GM12873 (cell line): ENCODE results near the gene DARS1.
A peak's percentile ranks its signal among the peaks of the same experiment; 100 is the strongest.

ENCODE experiments used
- CTCF ChIP-seq: IDR thresholded peaks from 2 replicates; pipeline ENCODE4 v1.5.1; 2012; ENCODE audit warnings: low read depth, mild to moderate bottlenecking, moderate library complexity, low read length, control low read depth; ENCODE audit not compliant: insufficient read depth; ENCODE audit errors: missing control alignments

DARS1 gene

GRCh38 chr2:135914485-135914884 is 70.9 kb downstream of the DARS1 start:
- TF ChIP-seq CTCF = no peak

- TF ChIP-seq CTCF = peak; percentile 59
Measured at GRCh38 chr2:135913727-135914365, 71.6 kb downstream of the DARS1 start.

GRCh38 chr2:135909976-135910375 is 75.5 kb downstream of the DARS1 start:
- no peak for TF ChIP-seq CTCF

DNA sequence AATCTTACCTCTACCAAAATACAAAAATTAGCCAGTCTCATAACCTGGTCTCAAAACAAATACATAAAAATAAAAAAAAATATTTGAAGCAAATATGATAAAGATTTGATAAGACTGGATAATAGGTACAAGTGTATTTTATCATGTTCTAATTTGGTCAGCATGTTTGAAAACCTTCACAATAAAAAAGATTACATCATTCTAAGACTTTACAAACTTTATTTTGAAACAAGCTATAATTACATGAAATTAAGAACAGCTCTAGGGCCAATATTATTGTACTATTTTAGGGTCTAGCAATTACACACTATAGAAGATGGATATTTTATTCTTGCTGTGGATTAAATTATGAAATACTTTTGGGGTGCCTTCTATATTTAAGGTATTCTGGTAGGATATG is 79.7 kb downstream of the DARS1 start:
- TF ChIP-seq CTCF = no peak

DNA sequence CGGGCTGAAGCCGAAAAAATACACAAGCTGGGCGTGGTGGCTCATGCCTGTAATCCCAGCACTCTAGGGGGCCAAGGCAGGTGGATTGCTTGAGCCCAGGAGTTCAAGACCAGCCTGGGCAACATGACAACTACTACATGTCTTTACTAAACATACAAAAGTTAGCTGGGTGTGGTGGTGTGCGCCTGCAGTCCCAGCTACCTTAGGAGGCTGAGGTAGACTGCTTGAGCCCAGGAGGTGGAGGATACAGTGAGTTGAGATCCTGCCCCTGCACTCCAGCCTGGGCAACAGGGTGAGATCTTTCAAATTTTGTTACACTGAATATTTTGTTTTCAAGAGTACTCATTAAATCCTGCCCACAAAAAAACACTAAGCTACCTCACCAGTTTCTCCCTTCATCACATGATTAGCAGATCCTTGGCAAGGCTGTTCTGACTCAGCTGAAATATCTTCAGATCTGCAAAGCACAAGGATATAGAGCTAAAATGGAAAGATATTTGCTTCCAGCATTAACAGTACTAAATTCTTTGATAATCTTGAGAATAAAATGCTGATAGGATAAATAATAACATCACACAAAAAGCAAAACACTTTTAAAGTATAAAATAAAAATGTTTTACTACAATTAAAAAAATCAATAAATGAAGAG is 81.0 kb downstream of the DARS1 start:
- TF ChIP-seq CTCF = no peak

GRCh38 chr2:135903650-135904049 is 81.8 kb downstream of the DARS1 start:
- TF ChIP-seq CTCF = no peak

- no peak for TF ChIP-seq CTCF
Measured at GRCh38 chr2:135899567-135899966, 85.9 kb downstream of the DARS1 start.
